GM12874 (cell line): Measurements from ENCODE around the gene CALML3.

ENCODE experiments used
- CTCF ChIP-seq: IDR thresholded peaks from 2 replicates; pipeline ENCODE4 v1.5.1; 2011; ENCODE audit warnings: low read depth, mild to moderate bottlenecking, control low read depth, low read length, moderate library complexity; ENCODE audit not compliant: insufficient read depth

CALML3 gene

DNA sequence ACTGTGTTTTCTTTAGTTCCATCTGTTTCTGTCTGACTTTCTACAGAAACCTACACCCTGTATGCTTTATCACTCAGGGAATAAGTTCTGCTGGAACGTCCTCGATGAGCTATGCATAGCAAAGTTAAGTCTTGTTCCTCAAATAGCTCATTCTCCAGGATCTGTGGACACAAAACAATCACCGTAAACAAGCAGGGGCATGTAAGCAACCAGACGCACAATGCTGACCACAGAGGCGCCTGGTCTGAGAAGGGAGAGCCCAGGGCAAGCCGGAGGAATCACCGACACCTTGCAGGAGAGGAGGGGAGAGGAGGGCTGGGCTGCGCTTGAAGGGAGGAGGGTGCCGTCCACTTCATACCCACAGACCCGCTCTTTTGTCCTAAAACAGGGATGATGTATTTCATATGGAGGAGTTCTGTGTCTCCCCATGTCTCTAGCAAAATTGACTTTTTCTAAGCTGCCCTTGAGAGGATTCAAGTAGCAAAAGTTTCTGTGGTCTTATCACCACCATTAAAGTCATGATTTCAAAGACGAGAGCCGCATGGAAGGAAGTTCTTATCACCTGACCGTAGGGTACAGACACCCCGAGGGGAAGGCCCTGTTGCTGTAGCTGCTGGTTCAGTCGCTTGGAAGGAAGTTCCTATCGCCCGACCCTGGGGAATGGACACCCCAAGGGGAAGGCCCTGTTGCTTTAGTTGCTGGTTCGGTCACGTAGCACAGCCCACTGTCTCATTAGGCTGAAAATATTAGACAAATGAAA, 14.3 kb downstream of the CALML3 start:
- no peak for TF ChIP-seq CTCF

- no peak for TF ChIP-seq CTCF
These were observed 15.3 kb downstream of the CALML3 start for GRCh38 chr10:5540080-5540479.

DNA sequence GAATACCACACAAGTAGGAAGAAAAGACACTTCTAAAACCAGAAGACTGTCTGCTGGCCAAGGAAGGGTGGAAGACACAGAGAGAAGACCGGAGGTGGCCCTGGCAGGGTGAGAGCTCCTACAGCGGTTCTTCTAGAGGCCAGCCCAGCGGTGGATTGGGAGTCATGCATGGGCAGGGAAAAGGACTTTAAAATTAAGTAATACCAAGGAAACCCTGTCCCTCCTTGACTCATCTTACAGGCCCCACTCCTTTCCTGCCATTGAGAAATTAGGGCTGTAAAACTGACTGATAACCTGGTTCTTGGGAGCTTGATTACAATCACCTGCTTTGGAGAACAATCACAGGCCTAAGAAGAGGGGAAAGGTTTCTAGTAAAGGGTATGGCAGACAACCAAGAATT, 16.1 kb downstream of the CALML3 start:
- no peak for TF ChIP-seq CTCF

DNA sequence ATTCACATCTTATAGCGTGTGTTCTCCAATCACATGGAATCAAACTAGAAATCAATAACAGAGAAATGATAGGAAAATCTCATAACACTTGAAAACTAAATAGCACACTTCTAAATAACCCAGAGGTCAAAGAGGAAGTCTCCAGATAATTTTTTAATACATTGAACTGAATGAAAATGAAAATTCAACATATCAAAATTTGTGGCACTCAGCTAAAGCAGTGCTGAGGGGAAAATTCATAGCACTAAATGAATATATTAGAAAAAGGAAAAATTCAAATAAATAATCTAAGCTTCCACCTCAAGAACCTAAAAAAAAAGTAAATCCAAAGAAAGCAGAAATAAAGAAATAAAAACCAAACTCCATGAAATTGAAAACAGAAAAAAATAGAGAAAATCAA, 17.3 kb downstream of the CALML3 start:
- TF ChIP-seq CTCF: no peak

DNA sequence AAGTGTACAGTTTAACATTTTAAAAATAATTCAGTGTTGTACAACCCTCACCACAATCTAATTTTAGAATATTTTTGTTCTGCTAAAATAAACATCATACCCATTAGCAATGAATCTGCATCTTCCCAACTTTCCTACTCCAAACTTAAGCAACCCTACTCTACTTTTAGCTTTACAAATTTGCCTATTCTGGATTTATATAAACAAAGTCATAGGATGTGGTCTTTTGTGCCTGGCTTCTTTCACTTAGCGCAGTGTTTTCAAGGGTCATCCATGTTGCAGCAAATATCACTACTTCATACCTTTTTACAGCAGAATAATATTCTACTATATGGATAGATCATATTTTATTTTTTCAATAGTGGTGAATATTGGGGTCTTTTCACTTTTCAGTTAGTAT, 18.9 kb downstream of the CALML3 start:
- TF ChIP-seq CTCF: no peak

GRCh38 chr10:5544216-5544805, 19.6 kb downstream of the CALML3 start:
- no peak for TF ChIP-seq CTCF

DNA sequence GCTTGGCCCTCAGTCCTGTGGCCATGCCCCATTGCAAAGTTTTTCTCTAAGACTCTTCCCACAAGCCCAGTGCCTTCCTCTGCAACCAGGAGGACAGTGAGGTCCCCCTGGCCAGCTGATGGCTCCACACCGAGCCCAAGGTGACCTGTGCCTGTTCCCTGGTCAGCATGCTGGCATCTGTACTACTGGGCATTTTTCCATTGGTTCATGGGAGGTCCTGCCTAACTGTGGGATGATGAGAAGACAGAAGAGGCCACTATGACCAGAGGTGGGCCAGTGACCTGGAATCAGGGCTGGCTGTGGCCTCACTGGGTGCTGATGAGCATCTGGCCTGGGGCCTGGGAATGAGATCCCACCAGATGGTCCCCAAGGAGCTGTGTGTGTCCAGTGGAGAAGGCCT, 20.2 kb downstream of the CALML3 start:
- no peak for TF ChIP-seq CTCF

DNA sequence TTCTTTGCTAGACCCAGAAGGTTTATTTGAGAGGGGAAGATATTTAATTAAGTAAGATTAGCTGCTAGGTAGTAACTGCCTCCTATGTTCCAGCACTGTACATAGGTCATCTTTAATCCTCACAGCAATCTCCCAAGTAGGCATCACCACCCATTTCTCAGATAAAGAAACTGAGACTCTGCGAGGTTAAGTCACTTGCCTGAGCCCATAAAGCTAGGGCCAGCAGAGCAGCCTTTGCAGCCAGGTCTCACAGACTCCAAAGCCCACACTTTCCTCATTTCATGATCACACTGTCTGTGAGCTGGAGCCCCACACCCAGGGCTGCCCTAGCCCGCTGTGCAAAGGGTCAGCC, 20.6 kb downstream of the CALML3 start:
- TF ChIP-seq CTCF: no peak
